ENCODE data around the gene GP5.

GP5 gene

GRCh38 chr3:194384569-194385001 lies 14.5 kb downstream of the GP5 start:
- no peak for DNase-seq (ENCODE audit: low spot score)

GRCh38 chr3:194384156-194384555 lies 14.9 kb downstream of the GP5 start:
- TF ChIP-seq CTCF (IDR thresholded peaks at IDR 0.05; ENCODE audit: extremely low read depth, missing control alignments), result no peak
- no peak for DNase-seq (ENCODE audit: low spot score)

More at GRCh38 chr3:194384569-194385001, 14.5 kb downstream of the GP5 start:
- no peak for TF ChIP-seq CTCF (IDR thresholded peaks at IDR 0.05; ENCODE audit: extremely low read depth, missing control alignments)

- TF ChIP-seq CTCF (IDR thresholded peaks at IDR 0.05; ENCODE audit: extremely low read depth, missing control alignments), result no peak
- DNase-seq (ENCODE audit: low spot score), result no peak
Observed at GRCh38 chr3:194383276-194383940, 15.7 kb downstream of the GP5 start.

- TF ChIP-seq CTCF (IDR thresholded peaks at IDR 0.05; ENCODE audit: extremely low read depth, missing control alignments), result no peak
- DNase-seq (ENCODE audit: low spot score), result no peak
Observed at GRCh38 chr3:194382892-194383223, 16.2 kb downstream of the GP5 start.

GRCh38 chr3:194382196-194382891 lies 16.7 kb downstream of the GP5 start:
- TF ChIP-seq CTCF (IDR thresholded peaks at IDR 0.05; ENCODE audit: extremely low read depth, missing control alignments), result no peak

GRCh38 chr3:194381460-194381875 lies 17.6 kb downstream of the GP5 start:
- no peak for DNase-seq (ENCODE audit: low spot score)

More at GRCh38 chr3:194382196-194382891, 16.7 kb downstream of the GP5 start:
- no peak for DNase-seq (ENCODE audit: low spot score)

More at GRCh38 chr3:194381460-194381875, 17.6 kb downstream of the GP5 start:
- TF ChIP-seq CTCF (IDR thresholded peaks at IDR 0.05; ENCODE audit: extremely low read depth, missing control alignments), result no peak

Measured in GM20000 (cell line).